ENCODE results near the gene CHAD.

The CHAD gene

GRCh38 chr17:50468304-50469207 is at the start of gene CHAD:
TSS of gene CHAD (minus strand) at chr17:50468880. CDS start at chr17:50468813, 67 bp downstream.
- no peak for DNase-seq (ENCODE audit: low read depth)

- DNase-seq (ENCODE audit: low read depth) = no peak
Measured at GRCh38 chr17:50517504-50518383, 49.1 kb upstream of the CHAD start.

GRCh38 chr17:50517011-50517410 is 48.3 kb upstream of the CHAD start:
- DNase-seq (ENCODE audit: low read depth) = no peak

GRCh38 chr17:50514936-50515702 is 46.4 kb upstream of the CHAD start:
- DNase-seq (ENCODE audit: low read depth) = no peak

GRCh38 chr17:50514388-50514787 is 45.7 kb upstream of the CHAD start:
- DNase-seq (ENCODE audit: low read depth) = no peak

GRCh38 chr17:50513495-50513894 is 44.8 kb upstream of the CHAD start:
- DNase-seq (ENCODE audit: low read depth) = no peak

GRCh38 chr17:50511058-50511457 is 42.4 kb upstream of the CHAD start:
- no peak for DNase-seq (ENCODE audit: low read depth)

GRCh38 chr17:50508573-50509460 is 40.1 kb upstream of the CHAD start:
- DNase-seq (ENCODE audit: low read depth) = no peak

- peak; percentile 63 for DNase-seq (ENCODE audit: low read depth)
Measured at GRCh38 chr17:50507871-50508572, 39.3 kb upstream of the CHAD start, which contains the start of gene MYCBPAP. TSS of gene MYCBPAP (plus strand) at chr17:50508439. CDS start at chr17:50508675, 236 bp downstream.

- no peak for DNase-seq (ENCODE audit: low read depth)
Measured at GRCh38 chr17:50506298-50506697, 37.6 kb upstream of the CHAD start.

GRCh38 chr17:50505591-50506130 is 37.0 kb upstream of the CHAD start:
- no peak for DNase-seq (ENCODE audit: low read depth)

GRCh38 chr17:50502301-50502990 is 33.8 kb upstream of the CHAD start:
- no peak for DNase-seq (ENCODE audit: low read depth)

- DNase-seq (ENCODE audit: low read depth) = no peak
Measured at GRCh38 chr17:50501054-50501453, 32.4 kb upstream of the CHAD start.

GRCh38 chr17:50499721-50500120 is 31.0 kb upstream of the CHAD start:
- no peak for DNase-seq (ENCODE audit: low read depth)

GRCh38 chr17:50499270-50499669 is 30.6 kb upstream of the CHAD start:
- DNase-seq (ENCODE audit: low read depth) = no peak

- DNase-seq (ENCODE audit: low read depth) = no peak
Measured at GRCh38 chr17:50498021-50498874, 29.6 kb upstream of the CHAD start.

- DNase-seq (ENCODE audit: low read depth) = no peak
Measured at GRCh38 chr17:50495918-50496317, 27.2 kb upstream of the CHAD start.

GRCh38 chr17:50495217-50495823 is 26.6 kb upstream of the CHAD start:
- DNase-seq (ENCODE audit: low read depth) = no peak

Measured in stimulated activated CD8-positive, alpha-beta memory T cell treated with anti-CD3 and anti-CD28 coated beads, Interleukin-15, amount 100 ng/mL, for 1 hour (primary cell).